GM19193 (cell line): ENCODE data around the gene INSR.

Experiments used
- POLR2A ChIP-seq: IDR thresholded peaks from 4 replicates; pipeline ENCODE4 v1.6.1; 2011; ENCODE audit not compliant: insufficient read depth, insufficient read length; ENCODE audit errors: extremely low read depth

The INSR gene

GRCh38 chr19:7194566-7194965 is 99.6 kb downstream of the INSR start:
- no peak for TF ChIP-seq POLR2A

GRCh38 chr19:7191946-7192691 is 102.1 kb downstream of the INSR start:
- no peak for TF ChIP-seq POLR2A

DNA sequence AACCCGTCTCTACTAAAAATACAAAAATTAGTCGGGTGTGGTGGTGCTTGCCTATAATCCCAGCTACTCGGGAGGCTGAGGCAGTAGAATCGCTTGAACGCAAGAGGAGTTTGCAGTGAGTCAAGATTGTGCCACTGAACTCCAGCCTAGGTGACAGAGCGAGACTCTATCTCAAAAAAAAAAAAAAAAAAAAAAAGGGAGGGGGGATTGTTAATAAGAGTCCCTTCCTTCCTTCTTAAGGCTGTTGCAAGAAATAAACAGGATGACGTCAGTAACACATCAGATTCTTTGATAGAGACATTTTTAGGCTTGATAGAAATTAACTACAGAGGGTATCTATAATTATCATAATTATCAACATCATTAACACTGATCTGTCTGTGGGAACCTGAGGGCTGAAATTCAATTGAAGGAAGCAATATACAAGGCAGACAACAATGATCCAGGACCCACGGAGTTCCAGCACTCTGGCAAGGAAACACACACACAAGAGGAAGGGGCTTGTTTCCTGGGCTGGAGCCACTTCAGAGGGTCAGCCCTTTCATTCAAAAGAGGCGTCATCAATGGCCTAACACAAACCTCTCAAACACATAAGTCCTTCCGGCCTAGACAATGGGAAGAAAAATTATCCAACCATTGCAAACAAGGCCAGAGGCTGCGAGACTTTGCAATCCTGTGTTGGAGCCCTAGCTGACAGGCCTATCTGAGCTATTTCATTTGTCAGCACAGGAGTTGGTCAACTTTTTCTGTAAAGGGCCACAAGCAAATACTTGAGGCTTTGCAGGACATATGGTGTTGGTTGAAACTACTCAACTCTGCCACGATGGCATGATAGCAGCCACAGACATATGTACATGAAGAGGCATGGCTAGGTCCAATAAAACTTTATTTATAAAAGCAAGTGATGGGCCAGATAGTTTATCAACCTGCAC is 105.2 kb downstream of the INSR start:
- no peak for TF ChIP-seq POLR2A

DNA sequence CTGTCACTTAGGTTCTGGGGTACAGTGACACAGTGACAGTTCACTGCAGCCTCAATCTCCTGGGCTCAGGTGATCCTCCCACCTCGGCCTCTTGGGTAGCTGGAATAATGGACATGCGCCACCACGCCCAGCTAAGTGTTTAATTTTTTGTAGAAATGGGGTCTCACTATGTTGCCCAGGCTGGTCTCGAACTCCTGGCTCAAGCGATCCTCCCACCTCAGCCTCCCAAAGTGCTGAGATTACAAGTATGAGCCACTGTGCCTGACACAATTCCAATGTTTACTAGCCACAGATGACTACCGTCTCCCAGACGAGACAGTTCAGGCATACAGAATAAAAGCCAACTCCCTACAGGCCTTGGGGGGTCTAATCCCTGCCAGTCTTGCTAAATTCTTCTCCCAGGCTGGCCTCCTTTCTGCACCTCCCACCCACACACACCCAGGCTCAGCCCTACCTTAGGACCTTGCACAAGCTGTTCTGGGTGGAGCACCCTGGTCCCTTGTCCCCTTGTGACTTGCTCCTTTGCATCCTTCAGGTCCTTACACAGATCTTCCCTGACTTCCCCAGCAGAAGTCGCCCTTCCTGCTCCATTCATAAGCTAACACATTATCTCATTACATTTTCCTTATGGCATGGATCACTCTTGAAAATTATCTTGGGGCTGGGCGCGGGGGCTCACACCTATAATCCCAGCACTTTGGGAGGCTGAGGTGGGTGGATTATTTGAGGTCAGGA is 106.4 kb downstream of the INSR start:
- no peak for TF ChIP-seq POLR2A

- TF ChIP-seq POLR2A: no peak
Observed at GRCh38 chr19:7182489-7182888, 111.7 kb downstream of the INSR start.

DNA sequence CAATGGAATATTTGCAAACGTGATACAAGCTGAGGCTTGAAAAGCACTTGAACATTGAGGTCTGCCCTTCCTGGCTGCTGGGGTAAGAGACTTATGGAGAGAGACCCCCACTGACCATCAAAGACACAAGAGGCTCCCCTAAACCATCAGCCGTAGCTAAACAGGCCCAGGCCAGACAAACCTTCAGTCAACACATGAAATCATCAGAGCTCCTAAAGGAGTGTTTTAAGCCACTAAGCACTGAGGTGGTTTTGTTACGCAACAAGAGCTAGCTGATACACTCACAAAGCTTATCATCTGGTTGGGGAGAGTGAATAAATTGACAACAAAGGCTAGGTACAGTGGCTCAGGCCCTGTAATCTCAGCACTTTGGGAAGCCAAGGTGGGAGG is 114.3 kb downstream of the INSR start:
- no peak for TF ChIP-seq POLR2A

- no peak for TF ChIP-seq POLR2A
Observed at GRCh38 chr19:7177926-7178325, 116.3 kb downstream of the INSR start.

DNA sequence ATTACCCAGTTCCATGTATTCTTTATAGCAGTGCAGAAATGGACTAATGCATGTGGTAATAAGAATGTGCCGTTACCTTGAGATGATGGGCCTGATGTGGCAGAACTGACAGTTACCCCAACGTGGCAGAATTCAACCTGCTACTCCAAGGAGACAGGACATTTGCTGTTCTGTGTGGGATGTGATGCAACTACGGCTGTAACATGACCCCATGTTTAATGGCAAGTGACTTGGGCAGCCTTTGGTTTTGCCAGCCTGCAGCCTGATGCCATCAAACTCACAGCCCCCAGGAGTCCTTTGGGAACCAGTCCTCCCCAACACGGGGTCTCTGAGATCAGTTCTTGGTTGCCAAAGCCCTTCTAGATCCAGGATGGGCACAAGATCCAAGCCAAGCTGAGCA is 117.4 kb downstream of the INSR start:
- TF ChIP-seq POLR2A: no peak

DNA sequence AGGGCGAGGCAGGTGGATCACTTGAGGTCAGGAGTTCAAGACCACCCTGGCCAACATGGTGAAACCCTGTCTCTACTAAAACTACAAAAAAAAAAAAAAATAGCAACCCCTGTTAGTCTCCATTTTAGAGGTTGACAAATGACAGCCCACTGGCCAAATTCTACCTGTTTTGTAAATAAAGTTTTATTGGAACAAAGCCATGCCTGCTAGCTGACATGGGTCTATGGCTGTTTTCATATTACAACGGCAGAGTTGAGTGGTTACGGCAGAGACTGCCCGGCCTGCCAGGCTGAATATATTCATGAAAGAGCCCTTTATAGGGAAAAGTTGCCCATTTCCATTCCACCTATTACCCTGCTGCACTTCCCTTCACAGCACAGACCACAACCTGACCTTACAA is 121.4 kb downstream of the INSR start:
- no peak for TF ChIP-seq POLR2A

- no peak for TF ChIP-seq POLR2A
Observed at GRCh38 chr19:7170983-7171382, 123.2 kb downstream of the INSR start.

DNA sequence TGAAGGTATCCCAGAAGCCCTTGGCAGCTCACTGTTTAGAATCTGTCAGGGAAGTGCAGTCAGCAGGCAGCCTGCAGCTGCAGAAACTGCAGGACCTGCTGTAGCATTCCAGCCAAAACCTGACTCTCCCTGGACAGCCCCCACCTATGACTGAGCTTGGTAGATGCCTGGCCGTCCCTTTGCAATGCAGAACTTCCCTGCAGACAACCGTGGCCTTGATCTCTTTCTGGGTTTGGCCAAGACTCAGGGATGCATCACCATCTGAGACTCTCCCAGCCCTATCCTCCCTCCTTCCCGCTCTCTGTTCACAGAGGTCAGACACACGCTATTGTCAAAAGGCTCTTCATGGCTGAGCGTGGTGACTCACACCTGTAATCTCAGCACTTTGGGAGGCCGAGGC is 125.3 kb downstream of the INSR start:
- TF ChIP-seq POLR2A: no peak

DNA sequence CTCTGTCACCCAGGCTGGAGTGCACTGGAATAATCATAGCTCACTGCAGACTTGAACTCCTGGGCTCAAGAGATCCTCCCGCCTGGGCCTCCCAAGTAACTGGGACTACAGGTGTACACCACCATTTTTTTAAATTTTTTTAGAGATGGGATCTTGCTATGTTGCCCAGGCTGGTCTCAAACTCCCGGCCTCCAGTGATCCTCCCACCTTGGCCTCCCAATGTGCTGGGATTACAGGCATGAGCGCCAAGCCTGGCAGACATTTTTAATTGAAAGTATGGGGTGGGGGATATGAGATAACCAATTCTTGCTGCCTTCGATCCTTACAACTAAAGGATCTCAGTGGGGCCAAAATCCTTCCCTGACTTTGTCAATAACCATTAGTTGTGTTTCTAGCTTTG is 132.9 kb downstream of the INSR start:
- no peak for TF ChIP-seq POLR2A

GRCh38 chr19:7159105-7159933 is 134.9 kb downstream of the INSR start:
- no peak for TF ChIP-seq POLR2A

DNA sequence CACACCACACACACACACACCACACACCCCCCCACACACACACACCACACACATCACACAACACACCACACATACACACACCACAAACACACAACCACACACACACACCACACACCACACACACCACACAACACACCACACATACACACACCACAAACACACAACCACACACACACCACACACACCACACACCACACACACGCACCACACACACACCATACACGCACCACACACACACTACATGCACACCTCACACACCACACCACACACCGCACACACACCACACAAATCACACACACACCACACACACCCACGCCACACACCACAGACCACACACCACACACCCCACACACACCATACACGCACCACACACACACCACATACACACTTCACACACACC is 141.2 kb downstream of the INSR start:
- no peak for TF ChIP-seq POLR2A
